ENCODE data around the gene SCNN1B. TPM values are rescaled to one million over a fixed set of nuclear protein-coding genes. Genes with fewer than 3 reads are reported as not detected.
A peak's percentile ranks its signal among the peaks of the same experiment; 100 is the strongest.
"Not testable (repeated sequence)": the region's sequence is repeated elsewhere in the genome, so short reads cannot be mapped to it uniquely, and the experiment has no call there.

Gene SCNN1B
- total RNA-seq, 1 donor from 2014 or later = 50.3 TPM

DNA sequence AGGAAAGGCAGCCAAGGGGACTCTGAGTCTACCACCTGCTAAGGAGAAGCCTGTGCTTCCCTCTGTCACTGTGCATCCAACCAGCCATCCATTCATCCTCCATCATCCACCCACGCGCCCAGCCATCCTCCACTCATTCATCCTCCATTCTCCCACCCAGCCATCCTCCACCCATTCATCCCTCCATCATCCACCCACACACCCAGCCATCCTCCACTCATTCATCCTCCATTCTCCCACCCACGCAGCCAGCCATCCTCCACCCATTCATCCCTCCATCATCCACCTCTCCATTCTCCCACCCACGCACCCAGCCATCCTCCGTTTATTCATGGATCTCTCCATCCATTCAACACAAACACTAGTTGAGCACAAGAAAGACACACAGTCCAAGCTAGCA, 76.8 kb downstream of the SCNN1B start:
- intact Hi-C loops (cut with DNase I) = no loop called here
- TF ChIP-seq, protein P1, sequence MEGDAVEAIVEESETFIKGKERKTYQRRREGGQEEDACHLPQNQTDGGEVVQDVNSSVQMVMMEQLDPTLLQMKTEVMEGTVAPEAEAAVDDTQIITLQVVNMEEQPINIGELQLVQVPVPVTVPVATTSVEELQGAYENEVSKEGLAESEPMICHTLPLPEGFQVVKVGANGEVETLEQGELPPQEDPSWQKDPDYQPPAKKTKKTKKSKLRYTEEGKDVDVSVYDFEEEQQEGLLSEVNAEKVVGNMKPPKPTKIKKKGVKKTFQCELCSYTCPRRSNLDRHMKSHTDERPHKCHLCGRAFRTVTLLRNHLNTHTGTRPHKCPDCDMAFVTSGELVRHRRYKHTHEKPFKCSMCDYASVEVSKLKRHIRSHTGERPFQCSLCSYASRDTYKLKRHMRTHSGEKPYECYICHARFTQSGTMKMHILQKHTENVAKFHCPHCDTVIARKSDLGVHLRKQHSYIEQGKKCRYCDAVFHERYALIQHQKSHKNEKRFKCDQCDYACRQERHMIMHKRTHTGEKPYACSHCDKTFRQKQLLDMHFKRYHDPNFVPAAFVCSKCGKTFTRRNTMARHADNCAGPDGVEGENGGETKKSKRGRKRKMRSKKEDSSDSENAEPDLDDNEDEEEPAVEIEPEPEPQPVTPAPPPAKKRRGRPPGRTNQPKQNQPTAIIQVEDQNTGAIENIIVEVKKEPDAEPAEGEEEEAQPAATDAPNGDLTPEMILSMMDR (IDR thresholded peaks at IDR 0.05) = no peak
- no peak for DNase-seq

DNA sequence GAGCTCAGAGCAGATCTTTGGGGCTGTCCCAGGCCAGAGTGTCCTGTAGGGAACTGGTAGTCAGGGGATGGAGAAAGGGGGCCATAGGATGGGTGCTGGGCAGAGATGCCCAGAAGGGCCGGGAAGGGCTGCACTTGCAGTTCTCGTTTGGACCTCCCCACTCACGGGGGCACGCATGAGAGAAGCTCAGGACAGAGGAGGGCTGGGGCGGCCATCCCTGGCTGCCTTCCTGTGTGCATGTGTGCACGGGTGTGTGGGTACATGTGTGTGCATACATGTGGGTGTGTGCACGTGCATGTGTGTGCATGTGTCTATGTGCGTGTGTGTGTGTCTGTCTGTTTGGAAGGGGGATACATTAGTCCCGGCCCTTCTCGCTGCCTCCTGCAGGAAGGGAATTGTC, 77.6 kb downstream of the SCNN1B start:
- H3K27me3 ChIP-seq = no peaks in the 10 kb centered on the region
- no peaks in the 10 kb centered on the region for H3K36me3 ChIP-seq
- TF ChIP-seq, protein P1 (IDR thresholded peaks at IDR 0.05) = no peak
- no peak overlapping the region for H3K27ac ChIP-seq
- H3K9me3 ChIP-seq = no peaks in the 10 kb centered on the region
- ATAC-seq = no peak
- no peak overlapping the region for H3K4me3 ChIP-seq
- no peak for DNase-seq
- no peaks in the 10 kb centered on the region for H3K4me1 ChIP-seq
- intact Hi-C loops (cut with DNase I) = no loop called here

More for the DNA sequence above, 76.8 kb downstream of the SCNN1B start:
- Histone ChIP-seq H3K4me3 (no peak overlapping the region), H3K27me3 (no peaks in the 10 kb centered on the region), H3K36me3 (no peaks in the 10 kb centered on the region), H3K9me3 (no peaks in the 10 kb centered on the region), H3K4me1 (no peaks in the 10 kb centered on the region), H3K27ac (no peak overlapping the region)
- no peak for ATAC-seq

DNA sequence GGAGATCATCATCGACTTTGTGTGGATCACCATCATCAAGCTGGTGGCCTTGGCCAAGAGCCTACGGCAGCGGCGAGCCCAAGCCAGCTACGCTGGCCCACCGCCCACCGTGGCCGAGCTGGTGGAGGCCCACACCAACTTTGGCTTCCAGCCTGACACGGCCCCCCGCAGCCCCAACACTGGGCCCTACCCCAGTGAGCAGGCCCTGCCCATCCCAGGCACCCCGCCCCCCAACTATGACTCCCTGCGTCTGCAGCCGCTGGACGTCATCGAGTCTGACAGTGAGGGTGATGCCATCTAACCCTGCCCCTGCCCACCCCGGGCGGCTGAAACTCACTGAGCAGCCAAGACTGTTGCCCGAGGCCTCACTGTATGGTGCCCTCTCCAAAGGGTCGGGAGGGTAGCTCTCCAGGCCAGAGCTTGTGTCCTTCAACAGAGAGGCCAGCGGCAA, 78.4 kb downstream of the SCNN1B start:
- H3K27me3 ChIP-seq = no peaks in the 10 kb centered on the region
- no peak for ATAC-seq
- H3K27ac ChIP-seq = no peak overlapping the region
- intact Hi-C loops (cut with DNase I) = no loop called here
- no peaks in the 10 kb centered on the region for H3K4me1 ChIP-seq
- TF ChIP-seq, protein P1 (IDR thresholded peaks at IDR 0.05) = no peak
- H3K36me3 ChIP-seq = no peaks in the 10 kb centered on the region
- no peak overlapping the region for H3K4me3 ChIP-seq
- no peak for DNase-seq
- H3K9me3 ChIP-seq = no peaks in the 10 kb centered on the region

DNA sequence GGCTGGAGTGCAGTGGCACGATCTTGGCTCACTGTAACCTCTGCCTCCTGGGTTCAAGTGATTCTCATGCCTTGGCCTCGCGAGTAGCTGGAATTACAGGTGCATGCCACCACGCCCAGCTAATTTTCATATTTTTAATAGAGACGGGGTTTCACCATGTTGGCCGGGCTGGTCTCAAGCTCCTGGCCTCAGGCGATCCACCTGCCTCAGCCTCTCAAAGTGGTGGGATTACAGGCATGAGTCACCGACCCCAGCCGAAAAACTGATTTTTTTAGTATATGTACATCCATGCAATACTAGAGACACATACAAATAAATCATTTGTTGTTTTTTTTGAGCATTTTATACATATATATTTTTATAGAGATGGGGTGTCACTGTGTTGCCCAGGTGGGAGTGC, 79.6 kb downstream of the SCNN1B start:
- H3K27ac ChIP-seq; DNase-seq; H3K4me3 ChIP-seq; H3K4me1 ChIP-seq; intact Hi-C loops (cut with DNase I); H3K27me3 ChIP-seq; ATAC-seq; H3K36me3 ChIP-seq; H3K9me3 ChIP-seq: not testable (repeated sequence)

DNA sequence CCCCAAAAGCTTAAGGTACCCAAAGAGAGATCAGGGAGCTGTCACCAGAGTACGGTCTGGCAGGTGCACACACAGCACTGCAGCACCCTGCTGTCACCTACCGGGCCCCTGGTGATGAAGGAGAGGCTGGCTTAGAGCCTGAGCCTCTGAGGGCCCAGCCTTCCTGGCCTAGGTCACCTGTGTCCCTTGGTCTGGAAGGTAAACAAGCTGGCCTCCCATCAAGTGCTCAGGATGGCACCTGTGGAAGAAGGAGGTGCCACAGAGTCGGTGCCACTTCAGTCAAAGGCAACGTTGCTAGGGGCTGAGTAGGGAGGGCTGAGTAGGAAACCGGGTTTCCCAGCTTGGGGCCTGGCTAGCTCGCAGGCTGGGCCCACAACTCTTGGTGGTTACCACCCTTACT, 80.2 kb downstream of the SCNN1B start:
- ATAC-seq (peak; percentile 82), DNase-seq (no peak)
- intact Hi-C loops (cut with DNase I) = no loop called here

DNA sequence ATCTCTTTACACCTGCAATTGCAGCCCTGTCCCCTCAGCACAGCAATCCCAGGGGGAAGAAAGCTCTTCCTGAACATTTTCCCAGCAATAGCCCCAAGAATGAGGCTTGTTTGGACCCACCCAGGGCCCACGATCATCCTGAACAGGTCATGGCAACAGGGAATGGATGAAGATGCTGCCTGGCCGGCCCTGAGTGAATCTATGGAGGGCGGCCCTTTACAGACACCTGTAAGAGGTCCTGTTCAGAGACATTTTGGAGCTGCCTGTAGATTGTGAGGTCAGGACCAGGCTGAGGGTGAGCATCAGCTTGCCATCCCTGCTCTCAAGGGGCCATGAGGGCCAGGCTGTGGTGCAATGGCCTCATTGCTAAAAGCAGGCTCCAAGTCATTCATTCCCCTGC, 81.8 kb downstream of the SCNN1B start:
- no peaks in the 10 kb centered on the region for H3K27me3 ChIP-seq
- TF ChIP-seq, protein P1 (IDR thresholded peaks at IDR 0.05) = no peak
- no peaks in the 10 kb centered on the region for H3K9me3 ChIP-seq
- H3K4me1 ChIP-seq = no peaks in the 10 kb centered on the region
- no peak overlapping the region for H3K4me3 ChIP-seq
- DNase-seq = no peak
- no peak overlapping the region for H3K27ac ChIP-seq
- intact Hi-C loops (cut with DNase I) = no loop called here
- peaks cover 9% of the 10 kb centered on the region for H3K36me3 ChIP-seq
- no peak for ATAC-seq

More for the DNA sequence above, 80.2 kb downstream of the SCNN1B start:
- H3K9me3 ChIP-seq = no peaks in the 10 kb centered on the region
- no peaks in the 10 kb centered on the region for H3K4me1 ChIP-seq
- no peak overlapping the region for H3K4me3 ChIP-seq
- no peak overlapping the region for H3K27ac ChIP-seq
- TF ChIP-seq, protein P1 (IDR thresholded peaks at IDR 0.05) = no peak
- H3K36me3 ChIP-seq = no peaks in the 10 kb centered on the region
- no peaks in the 10 kb centered on the region for H3K27me3 ChIP-seq
